Mucosa of descending colon (tissue), 3 donors: ENCODE measurements around the gene DNAH3. TPM values are rescaled to one million over a fixed set of nuclear protein-coding genes. Genes with fewer than 3 reads are reported as not detected.
A peak's percentile ranks its signal among the peaks of the same experiment; 100 is the strongest.
"Not testable (repeated sequence)": the region's sequence is repeated elsewhere in the genome, so short reads cannot be mapped to it uniquely, and the experiment has no call there.

ENCODE experiments used
- ATAC-seq: fragments of 200-7000 bp; cut with Tn5 transposase; one replicate; pipeline ENCODE4 v1.9.1; 2020; ENCODE audit warnings: mild to moderate bottlenecking, moderate library complexity
- DNase-seq, 3 donors: peaks; one replicate each; pipeline ENCODE4 v3.0.0-alpha.2; 2020
- H3K36me3 ChIP-seq: fragments of 200-600 bp; one replicate; pipeline ENCODE4 v1.8.0; 2021; ENCODE audit warnings: low read depth, mild to moderate bottlenecking
- H3K4me1 ChIP-seq: fragments of 200-600 bp; one replicate; pipeline ENCODE4 v1.8.0; 2021; ENCODE audit warnings: low read depth, mild to moderate bottlenecking
- H3K4me3 ChIP-seq: fragments of 200-600 bp; one replicate; pipeline ENCODE4 v1.8.0; 2021; ENCODE audit warnings: mild to moderate bottlenecking
- H3K9me3 ChIP-seq: fragments of 200-600 bp; one replicate; pipeline ENCODE4 v1.8.0; 2021; ENCODE audit warnings: mild to moderate bottlenecking
- intact Hi-C, 2 donors: fragments of 100-400 bp; cut with DNase I in 1 of 2; cut with micrococcal nuclease in 1 of 2; formaldehyde crosslinking; loops; one replicate each; pipeline versions ENCODE4 v1.11.0 to v1.11.1; 2022; cut with DNase I, micrococcal nuclease
- total RNA-seq, 3 donors: library from RNA; stranded (reverse); fragmentation: NEBNext Ultra II Directional in 2 of 3; extraction: Animal tissue kit (Norgen Biotek cat#: 25700) in 2 of 3; gene quantifications; one replicate each; pipeline versions ENCODE4 v1.2.1 to v1.2.4, GENCODE V29; 2021 to 2023
- TF ChIP-seq, protein P1 (sequence below): fragments of 200-600 bp; IDR thresholded peaks from one replicate; pipeline ENCODE4 v1.8.0; 2022; ENCODE audit warnings: antibody characterized with exemption, mild to moderate bottlenecking
- donor health status: DM: no; HTN: no; CAD: no; lungs with moderate emphysema.
- donor health status: DM: no; HTN: no; CAD: no.
- donor health status: DM: no; HTN: yes; CAD: no.

The DNAH3 gene
- total RNA-seq, 3 donors from 2014 or later = 2.2 to 6.4 (median 2.9) TPM

DNA sequence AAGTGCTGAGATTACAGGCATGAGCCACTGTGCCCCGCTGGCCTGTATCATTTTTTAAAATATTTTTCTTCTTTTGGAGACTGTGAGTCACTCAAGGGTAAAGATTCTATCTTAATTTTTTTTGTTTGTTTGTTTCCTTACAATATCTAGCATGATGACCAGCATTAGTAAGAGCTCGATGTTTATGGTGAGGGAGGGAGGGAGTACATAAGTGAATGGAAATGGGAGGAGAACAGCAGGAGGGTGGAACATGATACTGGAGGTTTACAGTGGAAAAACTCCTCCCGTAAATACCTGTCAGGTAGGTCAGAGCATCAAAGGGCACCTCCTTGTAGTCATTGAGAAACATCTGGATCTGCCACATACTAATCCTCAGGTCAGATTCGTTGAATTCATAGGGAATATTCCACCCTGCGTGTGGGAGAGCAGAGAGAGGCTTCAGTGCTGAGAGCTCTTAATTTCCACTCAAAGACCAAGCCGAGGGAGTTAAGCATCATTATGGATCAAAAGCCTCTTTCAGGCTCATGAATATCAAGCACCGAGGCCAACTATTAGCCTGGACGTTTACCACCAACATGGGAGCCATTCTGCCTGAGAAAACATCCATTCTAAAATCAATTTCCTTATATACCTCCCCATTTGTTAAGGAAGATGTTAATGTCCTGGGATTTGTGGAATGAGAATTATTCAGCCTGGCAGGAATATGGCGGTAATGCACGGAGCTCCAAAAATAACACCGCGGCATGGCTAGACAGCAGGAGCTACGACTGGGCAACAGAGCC is 198.3 kb downstream of the DNAH3 start:
- Histone ChIP-seq H3K4me3 (no peak overlapping the region), H3K36me3 (no peaks in the 10 kb centered on the region), H3K4me1 (no peaks in the 10 kb centered on the region), H3K9me3 (no peaks in the 10 kb centered on the region)
- TF ChIP-seq, protein P1, sequence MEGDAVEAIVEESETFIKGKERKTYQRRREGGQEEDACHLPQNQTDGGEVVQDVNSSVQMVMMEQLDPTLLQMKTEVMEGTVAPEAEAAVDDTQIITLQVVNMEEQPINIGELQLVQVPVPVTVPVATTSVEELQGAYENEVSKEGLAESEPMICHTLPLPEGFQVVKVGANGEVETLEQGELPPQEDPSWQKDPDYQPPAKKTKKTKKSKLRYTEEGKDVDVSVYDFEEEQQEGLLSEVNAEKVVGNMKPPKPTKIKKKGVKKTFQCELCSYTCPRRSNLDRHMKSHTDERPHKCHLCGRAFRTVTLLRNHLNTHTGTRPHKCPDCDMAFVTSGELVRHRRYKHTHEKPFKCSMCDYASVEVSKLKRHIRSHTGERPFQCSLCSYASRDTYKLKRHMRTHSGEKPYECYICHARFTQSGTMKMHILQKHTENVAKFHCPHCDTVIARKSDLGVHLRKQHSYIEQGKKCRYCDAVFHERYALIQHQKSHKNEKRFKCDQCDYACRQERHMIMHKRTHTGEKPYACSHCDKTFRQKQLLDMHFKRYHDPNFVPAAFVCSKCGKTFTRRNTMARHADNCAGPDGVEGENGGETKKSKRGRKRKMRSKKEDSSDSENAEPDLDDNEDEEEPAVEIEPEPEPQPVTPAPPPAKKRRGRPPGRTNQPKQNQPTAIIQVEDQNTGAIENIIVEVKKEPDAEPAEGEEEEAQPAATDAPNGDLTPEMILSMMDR = no peak
- intact Hi-C loops = no loop called here
- DNase-seq (no peak), ATAC-seq (peak; percentile 49)

DNA sequence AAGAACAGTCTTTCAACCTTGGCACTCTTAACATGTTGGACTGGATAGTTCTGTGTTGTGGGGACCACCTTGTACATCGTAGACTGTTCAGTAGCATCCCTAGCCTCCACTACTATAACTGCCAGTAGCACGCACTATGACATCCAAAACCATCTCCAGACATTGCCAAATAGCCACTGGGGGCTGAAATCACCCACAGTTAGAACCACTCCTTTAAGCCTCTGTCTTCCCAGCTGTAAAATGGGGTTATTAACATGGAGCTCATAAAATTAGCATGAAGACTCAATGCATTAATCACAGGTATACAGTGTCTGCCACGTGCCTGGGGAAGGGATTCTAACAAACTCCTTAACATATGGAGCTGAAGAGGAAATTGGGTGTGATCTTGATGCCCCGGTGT is 200.4 kb downstream of the DNAH3 start:
- TF ChIP-seq, protein P1 = no peak
- Histone ChIP-seq H3K36me3 (no peaks in the 10 kb centered on the region), H3K9me3 (no peaks in the 10 kb centered on the region), H3K4me1 (no peaks in the 10 kb centered on the region), H3K4me3 (no peak overlapping the region)
- no peak for DNase-seq
- intact Hi-C loops = no loop called here
- no peak for ATAC-seq

DNA sequence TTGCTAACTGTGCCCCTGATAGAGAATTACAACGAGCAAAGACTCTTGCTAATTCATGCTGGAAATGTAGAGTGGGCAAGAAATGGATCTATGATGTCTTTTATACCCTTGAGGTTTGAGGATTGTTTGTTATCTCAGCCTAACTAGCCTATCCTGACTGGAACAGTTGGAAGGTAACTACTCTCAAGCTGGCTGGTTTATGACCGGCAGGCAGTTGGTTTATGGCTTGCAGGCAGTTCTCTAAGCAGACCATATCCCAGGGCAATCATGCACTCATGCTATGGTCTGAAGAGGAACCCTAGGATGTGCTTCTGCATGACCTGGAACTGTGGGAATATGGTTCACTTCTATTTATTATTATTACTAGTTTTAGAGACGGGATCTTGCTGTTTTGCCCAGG is 201.0 kb downstream of the DNAH3 start:
- Histone ChIP-seq H3K36me3 (no peaks in the 10 kb centered on the region), H3K9me3 (no peaks in the 10 kb centered on the region), H3K4me1 (no peaks in the 10 kb centered on the region), H3K4me3 (no peak overlapping the region)
- DNase-seq (peak in 1 of 3 donors; percentile 26), ATAC-seq (peak; percentile 81)
- intact Hi-C loops = no loop called here
- TF ChIP-seq, protein P1 = no peak

DNA sequence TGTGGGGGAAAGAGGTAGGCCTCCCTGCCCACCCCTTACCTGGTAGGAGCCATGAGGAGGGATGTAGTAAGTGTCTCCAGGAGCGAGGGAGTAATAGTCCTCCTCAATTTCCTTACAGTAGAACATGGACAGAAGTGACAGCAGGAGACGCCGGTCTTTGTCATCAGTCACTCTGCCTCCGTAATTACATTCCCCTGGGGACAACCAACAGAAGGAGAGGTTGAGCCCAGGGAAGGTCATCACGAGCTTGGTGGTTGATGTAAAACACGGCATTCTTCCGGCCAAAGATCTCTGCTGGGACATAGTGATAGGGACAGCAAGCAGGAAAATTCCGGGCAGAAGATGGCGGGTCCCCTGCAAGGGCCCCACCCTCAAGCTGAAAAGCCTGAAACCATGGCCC is 202.2 kb downstream of the DNAH3 start:
- Histone ChIP-seq H3K4me1 (no peaks in the 10 kb centered on the region), H3K9me3 (no peaks in the 10 kb centered on the region), H3K4me3 (no peak overlapping the region), H3K36me3 (no peaks in the 10 kb centered on the region)
- ATAC-seq (no peak), DNase-seq (no peak)
- intact Hi-C loops = no loop called here
- TF ChIP-seq, protein P1 = no peak

DNA sequence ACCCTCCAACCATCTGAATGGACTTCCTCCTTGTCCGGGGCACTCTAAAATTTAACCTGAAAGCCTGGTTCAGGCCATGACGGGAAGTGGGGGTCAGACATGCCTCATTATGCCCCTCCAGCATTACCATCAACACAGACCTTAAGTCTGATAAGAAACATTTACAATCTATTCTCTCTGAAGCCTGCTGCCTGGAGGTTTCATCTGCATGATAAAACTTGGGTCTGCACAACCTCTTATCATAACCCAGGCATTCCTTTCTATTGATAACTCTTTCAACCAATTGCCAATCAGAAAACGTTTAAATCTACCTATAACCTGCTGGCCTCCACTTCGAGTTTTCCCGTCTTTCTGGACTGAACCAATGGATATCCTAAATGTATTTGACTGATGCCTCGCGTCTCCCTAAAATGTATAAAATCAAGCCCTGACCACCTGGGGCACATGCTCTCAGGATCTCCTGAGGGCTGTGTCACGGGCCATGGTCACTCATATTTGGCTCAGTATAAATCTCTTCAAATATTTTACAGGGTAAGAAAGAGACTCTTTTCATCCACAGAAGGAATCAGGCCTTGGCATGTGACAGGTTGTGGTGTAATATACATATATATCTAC is 204.5 kb downstream of the DNAH3 start:
- Histone ChIP-seq H3K36me3 (no peaks in the 10 kb centered on the region), H3K9me3 (no peaks in the 10 kb centered on the region), H3K4me1 (no peaks in the 10 kb centered on the region), H3K4me3 (no peak overlapping the region)
- TF ChIP-seq, protein P1 = no peak
- intact Hi-C loops = no loop called here
- ATAC-seq (no peak), DNase-seq (no peak)

DNA sequence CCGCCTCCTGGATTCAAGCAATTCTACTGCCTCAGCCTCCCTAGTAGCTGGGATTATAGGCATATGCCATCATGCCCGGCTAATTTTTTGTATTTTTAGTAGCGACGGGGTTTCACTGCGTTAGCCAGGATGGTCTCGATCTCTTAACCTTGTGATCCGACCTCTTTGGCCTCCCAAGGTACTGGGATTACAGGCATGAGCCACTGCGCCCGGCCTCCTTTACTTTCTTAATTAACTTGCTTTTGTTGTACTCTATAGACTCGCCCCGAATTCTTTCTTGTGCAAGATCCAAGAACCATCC is 205.1 kb downstream of the DNAH3 start:
- H3K36me3 ChIP-seq, intact Hi-C loops, H3K4me3 ChIP-seq, ATAC-seq, H3K9me3 ChIP-seq, H3K4me1 ChIP-seq, DNase-seq: not testable (repeated sequence)
